ENCODE data around the gene FAM237A. TPM values are rescaled to one million over a fixed set of nuclear protein-coding genes. Genes with fewer than 3 reads are reported as not detected.

The FAM237A gene
- total and polyA plus RNA-seq, 3 donors from 2014 or later: 3.7 TPM; not detected in 2

GRCh38 chr2:206619011-206619410 lies 23.3 kb upstream of the FAM237A start:
- Histone ChIP-seq H3K9me3 (no peaks in the 10 kb centered on the region), H3K4me1 (no peaks in the 10 kb centered on the region), H3K27me3 (no peaks in the 10 kb centered on the region), H3K36me3 (ENCODE audit: low read depth, missing control alignments) (no peaks in the 10 kb centered on the region), H3K4me3 (no peak overlapping the region), H3K27ac (no peak overlapping the region)
- no peak for DNase-seq
- intact Hi-C loops (cut with DNase I; ENCODE audit: low total_unique reads): no loop called here
- TF ChIP-seq POLR2A (IDR thresholded peaks at IDR 0.05) (no peak), CTCF (IDR thresholded peaks at IDR 0.05) (no peak)
- 84 to 87% methylated on average over 3 of the region's 3 CpGs for WGBS, 2 donors

- Histone ChIP-seq H3K4me1 (no peaks in the 10 kb centered on the region), H3K27me3 (no peaks in the 10 kb centered on the region), H3K36me3 (ENCODE audit: low read depth, missing control alignments) (no peaks in the 10 kb centered on the region), H3K4me3 (no peak overlapping the region), H3K9me3 (no peaks in the 10 kb centered on the region), H3K27ac (no peak overlapping the region)
- no peak for DNase-seq
- 59 to 79% methylated on average over 2 of the region's 2 CpGs for WGBS, 2 donors
- intact Hi-C loops (cut with DNase I; ENCODE audit: low total_unique reads): no loop called here
- TF ChIP-seq POLR2A (IDR thresholded peaks at IDR 0.05) (no peak), CTCF (IDR thresholded peaks at IDR 0.05) (no peak)
These were observed 16.2 kb upstream of the FAM237A start for GRCh38 chr2:206626108-206626507.

GRCh38 chr2:206627632-206628031 lies 14.7 kb upstream of the FAM237A start:
- Histone ChIP-seq H3K9me3 (no peaks in the 10 kb centered on the region), H3K27me3 (no peaks in the 10 kb centered on the region), H3K27ac (no peak overlapping the region), H3K4me1 (no peaks in the 10 kb centered on the region), H3K4me3 (no peak overlapping the region), H3K36me3 (ENCODE audit: low read depth, missing control alignments) (no peaks in the 10 kb centered on the region)
- intact Hi-C loops (cut with DNase I; ENCODE audit: low total_unique reads): no loop called here
- DNase-seq: no peak
- TF ChIP-seq POLR2A (IDR thresholded peaks at IDR 0.05) (no peak), CTCF (IDR thresholded peaks at IDR 0.05) (no peak)

GRCh38 chr2:206631340-206631739 lies 10.9 kb upstream of the FAM237A start:
- no peaks in the 10 kb centered on the region for H3K4me1 ChIP-seq
- DNase-seq: no peak
- no peaks in the 10 kb centered on the region for H3K9me3 ChIP-seq
- H3K27me3 ChIP-seq: no peaks in the 10 kb centered on the region
- no peak for TF ChIP-seq POLR2A (IDR thresholded peaks at IDR 0.05)
- no peak for TF ChIP-seq CTCF (IDR thresholded peaks at IDR 0.05)
- H3K4me3 ChIP-seq: no peak overlapping the region
- 57 to 85% methylated on average over 3 of the region's 3 CpGs for WGBS, 2 donors
- H3K36me3 ChIP-seq (ENCODE audit: low read depth, missing control alignments): no peaks in the 10 kb centered on the region
- no peak overlapping the region for H3K27ac ChIP-seq
- intact Hi-C loops (cut with DNase I; ENCODE audit: low total_unique reads): no loop called here

- DNase-seq: no peak
These were observed 7.3 kb upstream of the FAM237A start for GRCh38 chr2:206635015-206635414.

More at GRCh38 chr2:206635015-206635414, 7.3 kb upstream of the FAM237A start:
- Histone ChIP-seq H3K9me3 (no peaks in the 10 kb centered on the region), H3K4me3 (no peak overlapping the region), H3K36me3 (ENCODE audit: low read depth, missing control alignments) (no peaks in the 10 kb centered on the region), H3K4me1 (no peaks in the 10 kb centered on the region), H3K27me3 (no peaks in the 10 kb centered on the region), H3K27ac (no peak overlapping the region)
- TF ChIP-seq CTCF (IDR thresholded peaks at IDR 0.05) (no peak), POLR2A (IDR thresholded peaks at IDR 0.05) (no peak)
- 79 to 88% methylated on average over 1 of the region's 1 CpG for WGBS, 2 donors
- intact Hi-C loops (cut with DNase I; ENCODE audit: low total_unique reads): no loop called here
